22Rv1 (cell line): Measurements from ENCODE around the gene DNAJC28.
"Not testable (repeated sequence)": the region's sequence is repeated elsewhere in the genome, so short reads cannot be mapped to it uniquely, and the experiment has no call there.

Experiments used
- H3K27ac ChIP-seq: fragments of 450-650 bp; 2 replicates; pipeline ENCODE4 v1.5.1; 2017
- CTCF ChIP-seq: fragments of 450-650 bp; IDR thresholded peaks from 2 replicates; pipeline ENCODE4 v1.5.1; 2017; ENCODE audit warnings: mild to moderate bottlenecking
- ZFX ChIP-seq: fragments of 450-650 bp; IDR thresholded peaks from 2 replicates; pipeline ENCODE4 v1.6.1; 2017; ENCODE audit warnings: antibody characterized with exemption, borderline replicate concordance

DNAJC28 gene

DNA sequence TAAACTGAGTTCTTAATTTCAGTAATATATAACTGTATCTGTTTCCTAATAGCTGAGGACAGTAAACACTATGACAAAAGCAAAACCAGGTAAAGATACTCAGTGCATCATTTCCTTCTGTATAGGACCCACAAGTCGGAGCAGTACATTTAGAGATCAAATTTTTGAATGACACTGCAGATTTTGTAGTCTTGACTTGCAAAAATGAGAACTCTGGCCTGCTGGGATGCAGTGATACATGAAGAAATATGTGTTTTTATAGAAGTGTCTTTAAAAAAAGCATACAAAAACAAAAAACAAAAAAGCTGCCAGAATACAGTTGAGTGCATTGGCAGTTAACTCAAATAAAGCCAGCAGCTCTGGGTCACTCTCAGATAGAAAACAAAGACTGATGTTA lies 31.4 kb upstream of the DNAJC28 start:
- TF ChIP-seq ZFX (no peak), CTCF (no peak)
- 0 out of 2 replicates have a peak overlapping the region, but pooled peaks have one; percentile 2 for H3K27ac ChIP-seq

DNA sequence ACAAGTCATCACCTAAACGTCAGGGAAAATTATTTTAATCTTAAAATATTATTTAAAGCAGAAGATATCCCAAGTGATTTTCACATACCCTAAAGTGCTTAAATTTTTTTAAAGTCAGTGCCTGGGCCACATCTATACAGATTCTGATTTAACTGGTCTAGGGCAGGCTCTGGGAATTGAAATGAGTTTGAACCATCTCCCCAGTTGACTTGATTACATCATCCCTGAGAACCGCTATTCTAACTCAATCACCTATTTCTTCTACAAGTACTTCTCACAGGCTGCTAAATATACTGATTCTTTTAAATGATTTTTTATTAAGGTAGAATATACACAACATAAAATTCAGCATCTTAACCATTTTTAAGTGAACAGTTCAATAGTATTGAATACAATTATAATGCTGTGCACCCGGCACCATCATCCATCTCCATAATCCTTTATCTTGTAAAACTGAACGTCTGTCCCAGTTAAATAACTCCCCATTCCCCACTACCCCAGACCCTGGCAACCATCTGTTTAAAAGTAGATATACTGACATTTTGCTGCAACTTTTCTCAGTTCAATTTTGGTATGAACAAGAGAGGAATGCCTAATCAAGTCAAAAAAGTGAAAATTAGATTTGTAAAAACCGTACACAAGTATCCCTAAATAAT lies 30.9 kb upstream of the DNAJC28 start:
- H3K27ac ChIP-seq: 0 out of 2 replicates have a peak overlapping the region, but pooled peaks have one; percentile 2
- no peak for TF ChIP-seq CTCF
- no peak for TF ChIP-seq ZFX

GRCh38 chr21:33518899-33519298 lies 27.4 kb upstream of the DNAJC28 start:
- H3K27ac ChIP-seq: no peak overlapping the region
- TF ChIP-seq CTCF: no peak
- no peak for TF ChIP-seq ZFX

DNA sequence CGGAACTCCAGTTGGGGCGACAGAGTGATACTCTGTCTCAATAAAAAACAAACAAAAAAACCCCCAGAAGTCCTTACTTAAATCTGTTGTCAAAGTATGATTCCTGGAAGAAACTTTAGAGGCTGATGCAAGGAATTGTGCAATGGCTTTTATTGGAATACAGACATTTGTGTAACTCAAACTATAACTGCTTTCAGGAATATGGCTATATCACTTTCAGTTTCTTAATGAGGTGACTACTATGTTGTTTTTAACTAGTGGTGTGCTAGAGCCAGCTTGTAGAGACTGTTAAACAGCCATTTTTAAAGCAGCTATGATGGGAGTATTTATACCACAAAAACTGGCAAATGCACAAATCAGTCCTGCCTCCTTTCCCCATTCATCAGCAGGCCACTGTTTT lies 22.7 kb upstream of the DNAJC28 start:
- TF ChIP-seq CTCF: no peak
- TF ChIP-seq ZFX: no peak
- no peak overlapping the region for H3K27ac ChIP-seq

GRCh38 chr21:33512481-33512880 lies 21.0 kb upstream of the DNAJC28 start:
- TF ChIP-seq ZFX (no peak), CTCF (no peak)
- H3K27ac ChIP-seq: no peak overlapping the region

GRCh38 chr21:33511639-33512038 lies 20.1 kb upstream of the DNAJC28 start:
- H3K27ac ChIP-seq: no peak overlapping the region
- TF ChIP-seq CTCF (no peak), ZFX (no peak)

- TF ChIP-seq ZFX (no peak), CTCF (no peak)
- no peak overlapping the region for H3K27ac ChIP-seq
Measured at GRCh38 chr21:33510826-33511225, 19.3 kb upstream of the DNAJC28 start.

GRCh38 chr21:33507003-33507402 lies 15.5 kb upstream of the DNAJC28 start:
- H3K27ac ChIP-seq: not testable (repeated sequence)
